K562 (cell line): ENCODE data around the gene ATF4. TPM values are rescaled to one million over a fixed set of nuclear protein-coding genes. Genes with fewer than 3 reads are reported as not detected.

Experiments used
- ATAC-seq: fragments of 200-7000 bp; cut with Tn5 transposase; 3 replicates; pipeline ENCODE4 v1.9.1; 2020; ENCODE audit warnings: moderate library complexity
- BruUV-seq: library from RNA; stranded (reverse); fragments of 400-500 nt; replicated peaks from 2 replicates; lab custom pipeline; 2021; lab: Mats Ljungman, UMichigan
- CTCF ChIA-PET: fragments of 300-600 bp; formaldehyde crosslinking; extraction: SDS; loops from one replicate; lab custom pipeline; 2021; ENCODE audit warnings: low intra/inter-chr PET ratio; lab: Yijun Ruan, JAX
- POLR2A ChIA-PET: fragments of 300-600, 350-650 bp; sonication (Branson Sonifier 250); formaldehyde crosslinking; extraction: SDS; loops from one replicate; lab custom pipeline; 2021; ENCODE audit warnings: antibody characterized with exemption, inconsistent platforms; lab: Yijun Ruan, JAX
- DNase-seq, 4 experiments: peaks; one replicate each; pipeline versions ENCODE4 v3.0.0 to v3.0.0-alpha.2; 2011 to 2018; ENCODE audit warnings: low spot score in 3 of 4, mixed read lengths in 3 of 4; ENCODE audit errors: extremely low read depth in 1 of 4
- FAIRE-seq: peaks from 2 replicates; lab custom pipeline; 2011; peaks lifted over from hg19 to GRCh38; lab: Jason Lieb, UNC
- H2AFZ ChIP-seq: 2 replicates; pipeline ENCODE4 v1.6.0; 2011; ENCODE audit warnings: low read depth, low read length, control low read depth, inconsistent platforms
- H3K27ac ChIP-seq: fragments of 200-600 bp; 3 replicates; pipeline ENCODE4 v1.8.0; 2011; ENCODE audit warnings: low read depth, mild to moderate bottlenecking, control low read depth, inconsistent platforms, low read length, moderate library complexity, mixed read lengths; ENCODE audit errors: extremely low read depth
- H3K27me3 ChIP-seq, 2 experiments: fragments of 300-600 bp in 1 of 2; 2 replicates in 1 of 2; 3 replicates in 1 of 2; pipeline versions ENCODE4 v1.6.0 to v1.8.0; 2011; ENCODE audit warnings: inconsistent platforms in 2 of 2, low read length in 2 of 2, mild to moderate bottlenecking in 1 of 2, mixed read lengths in 1 of 2, moderate library complexity in 1 of 2; ENCODE audit not compliant: control insufficient read depth in 2 of 2, insufficient read depth in 2 of 2
- H3K36me3 ChIP-seq: fragments of 300-600 bp; 3 replicates; pipeline ENCODE4 v1.8.0; 2011; ENCODE audit warnings: mild to moderate bottlenecking, low read length, inconsistent platforms; ENCODE audit not compliant: control insufficient read depth, insufficient read depth
- H3K4me1 ChIP-seq, 2 experiments: fragments of 200-600 bp in 1 of 2; replicated peaks in 1 of 2; 2 replicates in 1 of 2; 3 replicates in 1 of 2; pipeline versions ENCODE4 v1.5.1 to v1.8.0; 2011; ENCODE audit warnings: inconsistent platforms in 2 of 2, low read length in 2 of 2, mild to moderate bottlenecking in 1 of 2, mixed read lengths in 1 of 2, moderate library complexity in 1 of 2; ENCODE audit not compliant: control insufficient read depth in 2 of 2, insufficient read depth in 2 of 2
- H3K4me2 ChIP-seq: 2 replicates; pipeline ENCODE4 v1.6.1; 2011; ENCODE audit warnings: low read length, control low read depth, inconsistent platforms, mixed read lengths; ENCODE audit not compliant: insufficient read depth
- H3K4me3 ChIP-seq: fragments of 200-600 bp; sonication (generic), shearing (Covaris generic); 2 replicates; pipeline ENCODE4 v1.5.1; 2016; ENCODE audit warnings: control low read depth, inconsistent platforms
- H3K79me2 ChIP-seq: fragments of 200-600 bp; 3 replicates; pipeline ENCODE4 v1.8.0; 2011; ENCODE audit warnings: low read length, inconsistent platforms; ENCODE audit not compliant: control insufficient read depth, insufficient read depth
- H3K9ac ChIP-seq, 2 experiments: 2 replicates each; pipeline versions ENCODE4 v1.6.0 to v1.6.1; 2011; ENCODE audit warnings: low read depth in 2 of 2, low read length in 2 of 2, control low read depth in 1 of 2, inconsistent platforms in 1 of 2, mild to moderate bottlenecking in 1 of 2, mixed read lengths in 1 of 2; ENCODE audit not compliant: insufficient read depth in 1 of 2
- H3K9me1 ChIP-seq: one replicate; pipeline ENCODE4 v1.6.0; 2011; ENCODE audit warnings: inconsistent platforms, mild to moderate bottlenecking, low read length, moderate library complexity; ENCODE audit not compliant: control insufficient read depth, insufficient read depth
- H3K9me3 ChIP-seq: replicated peaks from 2 replicates; pipeline ENCODE4 v1.5.1; 2011; ENCODE audit warnings: low read depth, low read length, inconsistent platforms; ENCODE audit not compliant: control insufficient read depth, insufficient read depth
- H4K20me1 ChIP-seq: replicated peaks from 2 replicates; pipeline ENCODE4 v1.6.1; 2011; ENCODE audit warnings: low read length, inconsistent platforms, mixed read lengths; ENCODE audit not compliant: control insufficient read depth, insufficient read depth
- ATF1 ChIP-seq, 2 experiments: fragments of 450-650 bp in 1 of 2; IDR thresholded peaks; 2 replicates each; pipeline ENCODE4 v1.6.1; 2016; ENCODE audit warnings: missing compliant biosample characterization in 1 of 2, missing genetic modification characterization in 1 of 2
- CC2D1A ChIP-seq: fragments of 450-650 bp; IDR thresholded peaks from 2 replicates; pipeline ENCODE4 v1.6.1; 2017; ENCODE audit warnings: mild to moderate bottlenecking
- PHF20 ChIP-seq: fragments of 450-650 bp; IDR thresholded peaks from 2 replicates; pipeline ENCODE4 v1.6.1; 2018; ENCODE audit not compliant: partially characterized antibody
- POLR3G ChIP-seq: IDR thresholded peaks from 2 replicates; pipeline ENCODE4 v1.6.1; 2011; ENCODE audit not compliant: insufficient read length, insufficient replicate concordance; ENCODE audit errors: extremely low read depth
- RBM25 ChIP-seq: fragments of 200-400 bp; formaldehyde crosslinking; IDR thresholded peaks from 2 replicates; pipeline ENCODE4 v1.6.1; 2018; ENCODE audit warnings: low read length, low read depth, moderate library complexity; ENCODE audit not compliant: severe bottlenecking
- WGBS: fragments of 100-300 bp; shearing (Covaris generic); methylation state at CpG from one replicate; pipeline ENCODE4 v1.1.6; 2016; ENCODE audit warnings: low coverage, mixed read lengths; ENCODE audit not compliant: insufficient coverage; ENCODE audit errors: missing lambda C conversion rate; 5-methylcytosine and 5-hydroxymethylcytosine counted together
- in situ Hi-C: fragments of 300-500 bp; cut with MboI; formaldehyde crosslinking; loops from 4 replicates; pipeline ENCODE4 v1.15.0; 2018; ENCODE audit warnings: inconsistent platforms, mixed read lengths
- intact Hi-C: fragments of 100-400 bp; cut with micrococcal nuclease; formaldehyde crosslinking; loops from 2 replicates; pipeline ENCODE4 v1.14.2; 2022
- polyA plus RNA-seq, 8 experiments: library from polyadenylated mRNA; depleted of rRNA in 4 of 8; stranded (reverse) in 5 of 8; unstranded in 3 of 8; fragments of >200 nt; fragmentation: Nextera tagmentation in 2 of 8; fragmentation: Illumina TruSeq in 1 of 8; extraction: Ambion mirVana in 2 of 8; extraction: Trizol in 1 of 8; gene quantifications; 2 replicates each; pipeline versions ENCODE4 v1.2.1 to v1.2.3, GENCODE V29; 2011 to 2014; ENCODE audit warnings: inconsistent platforms in 1 of 8, missing spikeins in 1 of 8
- total RNA-seq, 7 experiments: library from RNA; depleted of rRNA in 6 of 7; stranded (reverse); fragments of >200 nt in 6 of 7; fragmentation: Illumina TruSeq in 2 of 7; extraction: Trizol in 2 of 7; gene quantifications; 2 replicates each; pipeline versions ENCODE4 v1.2.1 to v1.2.3, GENCODE V29; 2011 to 2021; ENCODE audit warnings: low replicate concordance in 1 of 7

The ATF4 gene
- total and polyA plus RNA-seq, 9 of the 15 experiments (the other 6 are each of a cell fraction or from before 2014, with no cell fraction given), result 93.1 to 723 (median 355) TPM

DNA sequence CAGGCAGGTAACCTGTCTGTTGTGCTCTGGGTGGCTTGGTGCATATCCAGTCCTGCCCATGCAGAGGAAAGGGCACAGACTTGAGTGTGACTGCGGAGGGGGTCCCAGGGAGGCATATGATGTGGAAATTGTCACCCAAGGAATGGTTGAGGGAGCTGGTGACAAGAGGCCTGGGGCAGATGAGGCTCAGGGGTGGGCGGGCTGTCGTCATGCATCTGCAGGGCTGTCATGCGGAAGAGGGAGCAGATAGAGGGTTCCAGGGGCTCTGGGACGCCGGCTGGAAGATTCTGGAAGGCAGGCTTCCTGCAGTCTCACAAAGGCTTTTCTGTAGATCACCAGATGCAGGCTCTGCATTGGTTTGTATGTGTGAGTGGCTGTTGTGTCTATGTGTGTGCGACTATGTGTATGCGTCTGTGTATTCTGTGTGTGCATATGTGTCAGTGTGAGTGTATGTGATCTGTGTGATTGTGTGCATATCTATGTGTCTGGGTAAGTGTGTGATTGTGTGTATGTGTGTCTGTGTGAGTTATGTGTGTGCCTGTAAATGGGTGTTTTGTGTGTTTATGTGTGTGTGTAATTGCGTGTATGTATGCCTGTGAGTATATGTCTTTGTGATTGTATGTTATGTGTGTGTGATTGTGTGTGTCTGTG lies 42.6 kb downstream of the ATF4 start:
- 64% methylated on average over 5 of the region's 9 CpGs for WGBS
- Histone ChIP-seq H3K4me1 (peaks cover 0 to 32% of the 10 kb centered on the region in 2 experiments; a peak in 3 of 5 replicates), H3K4me3 (no peak overlapping the region), H3K9ac (no peak overlapping the region), H3K9me1 (no peaks in the 10 kb centered on the region), H2AFZ (no peak overlapping the region), H4K20me1 (no peaks in the 10 kb centered on the region), H3K36me3 (no peaks in the 10 kb centered on the region), H3K27me3 (no peaks in the 10 kb centered on the region), H3K79me2 (no peaks in the 10 kb centered on the region), H3K27ac (no peak overlapping the region), H3K4me2 (no peak overlapping the region), H3K9me3 (no peaks in the 10 kb centered on the region)
- ChIA-PET CTCF (no interaction called here), POLR2A (no interaction called here)
- BruUV-seq, result no TSS peak
- FAIRE-seq (no peak), DNase-seq (no peak), ATAC-seq (no peak)
- in situ Hi-C loops, result no loop called here
- intact Hi-C loops, result no loop called here
- TF ChIP-seq ATF1 (CRISPR knock-in tag; IDR thresholded peaks at IDR 0.05) (no peak), ATF1 (tag; IDR thresholded peaks at IDR 0.05) (no peak), POLR3G (no peak), CC2D1A (no peak), PHF20 (peak; percentile 10), RBM25 (no peak)
